ENCODE results near the gene OSR1.

Gene OSR1

GRCh38 chr2:19319064-19319463 is 39.4 kb downstream of the OSR1 start:
- H3K27ac ChIP-seq = no peak overlapping the region
- TF ChIP-seq CTCF (IDR thresholded peaks at IDR 0.05) = no peak
- no peak for TF ChIP-seq ZFX (IDR thresholded peaks at IDR 0.05; ENCODE audit: borderline replicate concordance)

GRCh38 chr2:19313553-19313952 is 44.9 kb downstream of the OSR1 start:
- no peak for TF ChIP-seq CTCF (IDR thresholded peaks at IDR 0.05)
- no peak for TF ChIP-seq ZFX (IDR thresholded peaks at IDR 0.05; ENCODE audit: borderline replicate concordance)
- H3K27ac ChIP-seq = no peak overlapping the region

- no peak overlapping the region for H3K27ac ChIP-seq
- 0 out of 2 replicates have a peak, but pooled peaks have one; percentile 18 for TF ChIP-seq CTCF (IDR thresholded peaks at IDR 0.05)
- TF ChIP-seq ZFX (IDR thresholded peaks at IDR 0.05; ENCODE audit: borderline replicate concordance) = no peak
Observed at GRCh38 chr2:19312949-19313348, 45.5 kb downstream of the OSR1 start.

GRCh38 chr2:19306065-19306464 is 52.4 kb downstream of the OSR1 start:
- H3K27ac ChIP-seq = peak overlapping the region; percentile 66

- peak overlapping the region; percentile 66 for H3K27ac ChIP-seq
Observed at GRCh38 chr2:19305400-19306055, 52.9 kb downstream of the OSR1 start.

- TF ChIP-seq CTCF (IDR thresholded peaks at IDR 0.05) (no peak), ZFX (IDR thresholded peaks at IDR 0.05; ENCODE audit: borderline replicate concordance) (no peak)
Observed at GRCh38 chr2:19301706-19302105, 56.7 kb downstream of the OSR1 start.

More at GRCh38 chr2:19301706-19302105, 56.7 kb downstream of the OSR1 start:
- no peak overlapping the region for H3K27ac ChIP-seq

Data from 22Rv1 (cell line).